ENCODE measurements around the gene CBX4.

The CBX4 gene

DNA sequence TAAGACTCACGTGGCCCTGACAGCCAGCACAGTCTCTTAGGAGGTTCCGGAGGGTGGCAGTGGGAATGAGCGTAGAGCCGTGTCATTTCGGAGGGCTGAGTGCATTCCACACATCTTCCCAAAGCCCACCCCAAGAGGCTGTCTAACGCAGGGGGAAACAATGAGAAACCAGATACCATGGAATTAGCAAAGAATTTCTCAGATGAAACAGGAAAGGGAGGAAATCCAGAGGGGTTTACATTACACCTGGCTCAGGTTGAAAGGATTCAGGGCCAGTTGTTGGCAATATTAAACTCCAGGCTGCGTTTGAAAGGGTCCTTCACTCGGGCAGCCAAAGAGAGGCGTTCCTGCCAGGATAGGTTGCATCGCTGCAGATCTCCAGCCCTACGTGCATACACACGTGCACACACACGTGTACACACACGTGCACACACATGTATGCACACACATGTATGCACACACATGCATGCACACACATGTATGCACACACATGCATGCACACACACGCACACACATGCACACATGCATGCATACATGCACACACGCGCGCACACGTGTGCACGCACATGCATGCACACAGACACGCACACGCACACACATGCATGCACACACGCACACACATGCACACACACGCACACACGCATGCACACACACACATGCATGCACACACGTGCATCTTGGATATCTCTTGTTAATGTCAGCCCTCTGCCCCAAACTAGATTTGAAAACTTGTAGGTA, 12.2 kb downstream of the CBX4 start:
- DNase-seq = no peak

DNA sequence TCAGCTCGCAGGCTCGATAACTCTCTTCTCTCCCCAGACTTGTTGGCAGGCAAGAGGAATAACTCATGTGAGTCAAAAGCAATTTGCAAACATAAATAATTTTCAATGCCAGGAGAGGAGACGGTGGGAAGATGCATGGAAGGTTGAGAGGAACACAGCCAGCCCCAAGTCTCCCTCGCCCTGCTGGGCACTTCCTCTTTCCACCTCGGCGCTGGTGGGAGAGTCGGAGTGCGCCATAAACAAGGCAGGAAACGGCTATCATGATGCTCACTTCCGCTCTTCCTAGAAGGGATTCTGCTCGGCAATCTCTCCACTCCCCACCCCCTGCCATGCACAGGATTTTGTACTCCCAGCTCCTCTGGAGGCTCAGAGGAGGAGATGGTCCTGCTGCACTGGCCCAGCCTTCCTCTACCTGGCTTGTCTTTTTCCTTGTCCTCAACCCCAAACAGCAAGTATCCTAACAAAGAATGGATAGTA, 13.0 kb downstream of the CBX4 start:
- DNase-seq = peak; percentile 41

DNA sequence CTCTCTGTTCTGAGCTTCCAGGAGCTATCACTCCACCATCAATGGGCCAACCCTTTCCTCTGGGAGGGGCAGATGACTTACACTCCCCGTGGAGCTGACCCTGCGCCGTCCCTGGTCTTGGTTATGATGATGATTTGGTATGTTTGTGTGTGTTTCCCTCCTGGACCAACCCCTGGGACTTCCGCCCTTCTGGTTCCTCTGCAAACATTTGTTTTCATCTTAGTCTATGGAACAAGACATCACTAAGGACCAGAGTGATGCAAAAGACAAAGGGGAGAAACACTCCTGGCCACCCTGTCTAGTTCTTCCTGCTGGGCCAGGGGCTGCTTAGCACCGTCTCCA, 13.7 kb downstream of the CBX4 start:
- DNase-seq = no peak

DNA sequence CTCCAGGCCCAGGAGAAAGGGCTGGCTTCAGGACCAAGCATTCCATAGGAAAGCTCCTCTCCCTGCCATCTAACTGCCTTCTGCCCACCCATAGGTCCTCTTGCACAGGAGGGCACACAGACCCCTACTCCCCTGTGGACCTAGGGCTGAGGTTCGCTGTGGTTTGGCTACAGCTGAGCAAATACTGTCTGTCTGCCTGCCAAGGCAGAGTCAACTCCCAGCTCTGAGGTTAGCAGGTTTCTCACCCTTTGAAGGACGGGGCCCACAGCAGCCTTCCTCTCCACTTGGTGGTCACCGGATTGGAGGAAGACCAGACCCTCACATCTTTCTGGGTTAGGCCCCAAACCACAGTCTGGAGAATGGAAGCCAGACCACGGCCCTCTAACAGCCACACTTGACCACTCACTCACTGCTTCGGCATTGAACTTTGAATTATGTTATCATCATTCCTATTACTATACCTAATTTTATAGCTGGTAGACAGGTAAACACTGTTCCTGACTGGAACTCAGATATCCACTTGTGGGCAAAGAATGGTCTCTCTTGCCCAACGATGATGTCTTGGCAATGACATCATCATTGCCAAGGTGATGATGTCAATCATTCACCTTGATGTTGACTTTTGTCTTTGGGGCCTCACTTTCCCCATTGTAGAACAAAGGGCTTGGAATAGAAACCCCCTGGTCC, 14.2 kb downstream of the CBX4 start:
- DNase-seq = no peak

DNA sequence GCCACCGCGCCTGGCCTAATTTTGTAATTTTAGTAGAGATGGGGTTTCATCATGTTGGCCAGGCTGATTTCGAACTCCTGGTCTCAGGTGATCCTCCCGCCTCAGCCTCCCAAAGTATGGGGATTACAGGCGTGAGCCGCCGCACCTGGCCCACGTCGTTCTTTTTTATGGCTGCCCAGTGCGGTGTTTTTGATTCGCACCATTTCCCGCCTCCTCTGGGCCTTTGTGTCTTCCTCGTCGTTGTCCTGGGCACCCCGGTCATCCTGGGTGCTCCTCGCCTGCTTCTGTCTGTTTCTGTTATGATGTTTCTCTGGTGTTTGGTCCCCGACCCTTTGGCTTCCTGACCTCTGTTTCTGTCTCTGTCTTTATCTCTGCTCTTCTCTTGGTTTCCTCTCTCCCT, 15.0 kb downstream of the CBX4 start:
- no peak for DNase-seq

DNA sequence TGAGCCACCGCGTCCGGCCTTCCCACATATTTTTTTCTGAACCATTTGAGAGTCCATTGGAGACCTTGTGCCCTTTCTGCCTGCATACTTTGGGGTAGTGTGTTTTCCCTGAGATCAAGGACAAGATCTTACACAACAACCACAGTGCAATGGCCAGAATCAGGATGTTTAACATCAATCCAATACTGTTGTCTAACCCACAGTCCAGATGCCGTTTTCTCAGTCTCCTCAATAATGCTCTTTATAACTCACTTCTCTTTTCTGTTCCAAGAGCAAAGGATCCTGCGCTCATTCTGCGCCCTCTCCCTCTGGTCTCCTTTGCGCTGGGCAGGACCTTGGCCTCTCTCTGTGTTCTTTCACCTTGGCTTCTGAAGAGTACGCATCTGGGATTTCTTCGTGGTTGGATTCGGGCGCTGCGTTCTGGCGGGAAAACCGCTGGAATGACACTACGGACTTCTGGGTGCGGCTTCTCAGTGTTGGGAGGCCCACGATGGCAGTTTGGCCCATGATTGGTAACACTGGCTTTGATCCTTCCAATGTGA, 16.6 kb downstream of the CBX4 start:
- DNase-seq = no peak

DNA sequence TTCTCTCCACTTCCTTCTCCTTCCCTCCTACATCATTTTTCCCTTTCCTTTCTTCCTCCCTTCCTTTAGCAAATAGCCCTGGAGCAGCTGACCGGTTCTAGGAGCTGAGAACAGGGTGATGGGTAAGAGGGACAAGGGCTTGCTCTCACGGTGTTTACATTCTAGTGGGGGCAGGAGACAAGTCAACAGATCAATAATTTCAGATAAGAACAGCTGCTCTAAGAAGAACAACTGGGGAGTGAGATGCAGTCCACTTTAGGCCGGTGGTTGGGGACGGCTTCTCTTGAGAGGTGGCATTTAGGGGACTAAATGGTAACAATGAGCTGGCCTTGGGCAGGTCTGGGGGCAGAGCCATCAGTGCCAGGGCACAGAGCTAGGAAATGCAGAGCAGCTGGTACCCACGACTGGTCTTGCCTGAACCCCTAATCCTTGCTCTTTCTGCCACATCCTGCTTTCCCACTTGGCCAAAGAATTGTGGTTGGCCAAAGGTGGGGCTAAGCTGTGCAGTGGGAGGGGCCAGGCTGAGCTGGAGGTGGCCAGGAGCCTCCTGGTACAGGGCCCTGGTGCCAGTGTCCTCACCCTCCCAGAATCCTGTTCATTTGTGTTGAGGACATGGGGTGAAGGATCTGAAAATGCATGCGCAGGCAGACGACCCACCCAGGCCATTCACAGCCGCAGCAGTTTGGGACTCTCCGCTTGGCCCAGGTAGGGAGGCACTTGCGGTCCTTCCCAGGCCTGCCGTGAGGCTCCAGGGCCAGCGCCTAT, 17.7 kb downstream of the CBX4 start:
- DNase-seq = no peak

DNA sequence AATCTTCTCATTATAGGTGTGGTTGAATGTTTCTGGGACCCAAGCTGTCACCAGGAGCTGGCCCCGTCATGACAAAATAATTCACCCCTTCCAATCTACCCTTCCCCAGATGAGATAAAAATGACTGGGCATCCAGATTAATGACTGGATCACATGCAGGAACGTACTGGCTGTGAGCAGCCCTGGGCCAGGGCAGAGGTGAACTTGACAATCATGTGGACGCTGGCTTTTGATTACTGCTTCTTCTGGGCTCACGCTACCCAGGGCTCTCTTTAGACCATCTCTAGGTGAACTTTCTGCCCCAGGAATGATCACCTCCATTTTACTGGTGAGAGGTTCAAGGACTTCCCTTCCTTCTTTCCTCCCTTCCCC, 18.3 kb downstream of the CBX4 start:
- DNase-seq = no peak

DNA sequence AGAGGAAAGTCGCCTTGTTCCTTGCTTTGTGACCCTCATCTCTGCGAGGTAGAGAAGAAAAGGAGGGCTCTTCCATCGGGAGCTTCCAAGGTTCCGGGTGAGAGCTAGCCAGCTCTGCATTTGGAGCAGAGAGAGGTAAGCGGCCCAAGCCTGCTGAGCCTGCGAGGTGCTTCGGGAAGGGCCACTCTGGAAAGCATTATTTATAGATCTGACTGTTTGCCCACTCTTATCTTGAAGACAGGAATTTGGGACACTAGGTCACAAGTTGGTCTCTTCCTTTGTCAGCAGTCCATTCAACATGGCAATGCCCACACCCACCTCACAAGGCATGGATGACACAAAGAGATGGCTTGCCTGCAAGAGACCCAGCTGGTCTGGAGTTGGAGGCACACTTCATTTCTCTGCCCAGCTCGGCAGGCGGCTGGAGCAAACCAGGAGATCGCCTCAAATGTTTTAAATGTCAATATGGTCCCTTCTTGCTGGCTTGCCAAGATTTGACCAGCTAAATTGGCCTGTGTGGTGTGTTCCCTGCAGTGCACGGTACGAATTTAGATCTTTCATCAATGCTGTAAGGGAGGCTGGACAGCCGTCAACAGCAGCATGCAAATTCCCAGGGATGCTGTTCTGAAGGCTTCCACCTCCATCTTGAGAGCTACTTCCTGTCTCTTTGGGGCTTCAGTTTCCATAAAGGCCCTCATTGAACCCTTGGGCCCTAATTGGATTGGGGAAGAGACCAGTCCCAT, 19.5 kb downstream of the CBX4 start:
- DNase-seq = no peak

DNA sequence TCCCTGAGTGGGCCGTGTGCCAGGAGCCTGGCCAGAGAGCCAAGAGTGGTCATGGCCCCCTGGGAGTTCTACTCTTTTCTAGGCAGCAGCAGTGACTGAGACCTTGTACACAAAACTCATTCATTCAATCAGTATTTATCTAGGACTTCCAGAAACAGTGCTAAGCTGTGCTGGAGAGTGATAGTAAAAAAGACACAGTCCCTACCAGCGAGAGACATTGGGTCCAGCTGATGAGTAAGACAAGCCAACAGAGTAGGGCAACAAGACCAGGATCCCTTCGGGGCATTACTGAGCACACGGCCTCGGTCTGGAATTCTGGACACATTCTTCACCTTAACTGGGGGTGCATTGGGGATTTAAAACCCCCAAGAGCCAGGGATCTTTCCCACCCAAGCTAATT, 20.2 kb downstream of the CBX4 start:
- DNase-seq = no peak

DNA sequence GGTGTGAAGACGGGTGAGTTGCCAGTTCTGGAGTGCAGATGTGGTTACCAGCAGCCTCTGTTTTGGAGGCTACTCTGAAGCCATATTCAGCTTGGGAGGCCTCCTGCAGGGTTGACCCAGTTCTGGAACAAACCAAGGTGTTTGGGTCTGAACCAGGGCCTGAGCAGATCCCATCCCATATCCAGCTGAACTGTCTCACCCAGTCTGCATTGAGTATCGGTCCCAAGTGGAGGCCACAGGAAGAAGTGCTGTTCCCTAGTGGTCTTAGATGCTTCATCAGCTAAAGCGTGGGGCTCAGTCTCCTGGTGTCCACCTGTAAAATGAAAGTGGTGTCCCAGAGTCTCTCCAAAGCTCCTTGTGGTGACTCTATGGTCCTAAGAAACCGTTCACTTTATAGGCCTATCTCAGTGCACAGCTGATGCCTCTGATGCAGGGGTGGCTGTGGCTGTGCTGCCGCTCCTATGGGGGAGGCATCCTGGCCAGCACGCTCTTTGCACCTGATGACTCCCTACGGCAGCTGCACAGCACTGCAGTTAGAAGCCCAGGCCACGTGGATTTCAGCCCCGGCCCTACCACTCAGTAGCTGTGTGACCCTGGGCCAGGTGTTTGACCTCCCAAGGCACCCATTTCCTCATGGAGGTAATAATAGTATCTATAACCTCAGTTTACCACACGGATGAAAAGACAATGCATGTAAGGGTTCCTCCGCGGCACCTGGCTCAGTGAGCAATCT, 21.0 kb downstream of the CBX4 start:
- no peak for DNase-seq

DNA sequence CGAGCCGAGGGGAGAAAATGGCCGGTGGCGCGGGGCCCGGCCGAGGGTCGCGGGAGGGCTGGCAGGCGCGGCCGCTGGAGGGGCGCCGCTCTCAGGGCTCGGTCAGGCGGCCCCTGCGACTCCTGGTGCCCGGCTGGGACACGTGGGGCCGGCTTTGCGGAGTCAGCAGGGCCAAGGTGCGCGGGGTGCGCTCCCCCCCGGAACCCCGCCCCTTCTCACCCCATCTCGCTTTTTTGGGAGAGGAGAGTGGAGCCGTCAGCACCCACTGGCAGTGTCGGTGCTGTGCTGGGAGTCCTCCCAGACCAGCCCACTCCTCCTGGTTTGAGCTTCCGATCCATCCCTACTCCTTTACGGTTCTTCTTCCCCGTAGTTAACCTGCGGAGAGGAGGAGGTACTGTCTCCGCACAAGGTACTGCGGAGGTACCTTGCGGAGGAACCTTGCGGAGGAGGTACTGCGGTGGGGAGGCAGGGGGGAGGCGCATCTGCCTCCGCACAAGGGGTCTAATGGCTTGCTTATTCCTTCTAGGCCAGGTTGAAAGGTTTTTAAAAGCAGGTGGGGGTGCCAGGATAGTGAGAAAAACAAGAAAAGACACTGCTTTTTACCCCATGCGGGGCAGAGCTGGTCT, 23.3 kb downstream of the CBX4 start:
- no peak for DNase-seq

DNA sequence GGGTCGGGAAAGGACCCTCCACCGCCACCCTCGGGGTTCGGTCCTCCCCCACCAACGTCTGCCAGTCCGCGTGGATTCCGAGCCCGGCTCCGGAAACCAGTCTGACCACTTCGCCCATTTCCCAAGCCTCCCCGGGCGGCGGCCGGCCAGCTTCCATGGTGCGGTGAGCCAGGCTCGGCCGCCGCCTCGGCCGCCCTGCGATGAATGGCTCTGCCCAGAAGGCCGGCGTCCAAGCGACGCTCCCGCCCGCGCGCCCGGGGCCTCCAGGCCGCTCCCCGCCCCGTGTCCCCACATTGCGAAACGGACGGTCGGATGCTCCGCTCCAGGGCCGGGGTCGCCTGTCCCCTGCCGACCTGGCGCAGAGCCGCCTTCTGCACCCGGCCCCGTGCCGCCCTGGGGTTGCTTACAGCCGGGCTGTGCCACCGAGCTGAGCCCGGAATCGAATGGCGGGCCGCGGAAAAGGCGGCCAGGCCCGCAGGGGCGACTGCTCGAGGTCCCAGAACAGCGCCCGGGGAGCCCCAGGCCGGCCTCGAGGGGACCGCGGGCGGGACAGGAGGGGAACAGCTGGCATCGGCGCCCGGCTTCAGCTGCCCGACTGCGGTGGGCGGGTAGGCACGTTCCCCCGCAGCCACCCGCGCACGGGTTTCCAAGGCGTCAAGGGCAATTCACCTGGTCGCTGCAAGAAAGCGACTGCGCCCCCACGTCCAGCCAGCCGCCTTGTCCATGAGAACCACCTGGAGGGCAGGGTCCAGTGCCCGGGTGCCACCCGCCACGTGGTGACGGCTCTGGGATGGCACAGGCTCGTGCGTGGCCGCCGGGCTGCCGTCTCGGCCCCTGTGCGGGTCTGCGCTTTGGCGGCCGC, 24.0 kb downstream of the CBX4 start:
- no peak for DNase-seq

DNA sequence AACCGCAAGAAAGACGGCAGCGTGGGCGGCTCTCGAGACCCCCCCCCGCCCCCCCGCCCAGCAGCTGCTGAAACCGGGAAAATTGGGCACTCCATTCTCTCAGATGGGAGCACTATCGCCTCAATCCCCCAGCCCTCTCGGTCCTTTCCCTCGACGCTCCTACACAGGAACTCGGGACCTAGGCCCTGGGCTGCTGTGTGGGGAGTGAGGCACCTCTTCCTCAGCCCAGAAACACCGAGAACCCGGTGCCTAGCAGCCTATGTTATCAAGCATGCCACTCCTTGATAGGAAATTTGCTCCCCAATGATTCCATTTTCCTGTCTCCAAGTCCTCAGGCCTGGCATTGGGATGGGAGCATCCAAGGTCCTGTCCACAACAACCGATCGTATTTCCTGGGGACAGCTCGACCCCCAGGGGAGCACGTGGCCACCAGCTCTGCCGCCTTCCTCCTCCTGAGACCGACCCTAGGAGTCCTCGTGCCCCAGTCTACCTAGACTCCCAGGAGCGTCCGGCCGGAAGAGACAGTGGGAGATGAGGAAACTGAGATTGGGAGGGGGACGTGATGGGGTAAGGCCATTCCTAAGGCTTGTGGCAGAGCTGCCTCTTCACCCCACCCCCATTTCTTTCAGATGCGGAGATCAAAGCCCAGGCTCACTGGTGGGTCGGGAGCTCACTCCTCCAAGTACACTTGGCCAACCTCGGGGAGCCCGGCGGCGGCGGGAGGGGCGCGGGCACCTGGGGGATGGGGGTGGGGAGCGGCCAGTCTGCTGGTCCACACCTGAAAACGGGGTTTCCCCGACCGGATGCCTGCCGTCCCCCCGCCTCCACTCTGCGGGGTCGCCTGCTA, 24.9 kb downstream of the CBX4 start:
- DNase-seq = no peak

DNA sequence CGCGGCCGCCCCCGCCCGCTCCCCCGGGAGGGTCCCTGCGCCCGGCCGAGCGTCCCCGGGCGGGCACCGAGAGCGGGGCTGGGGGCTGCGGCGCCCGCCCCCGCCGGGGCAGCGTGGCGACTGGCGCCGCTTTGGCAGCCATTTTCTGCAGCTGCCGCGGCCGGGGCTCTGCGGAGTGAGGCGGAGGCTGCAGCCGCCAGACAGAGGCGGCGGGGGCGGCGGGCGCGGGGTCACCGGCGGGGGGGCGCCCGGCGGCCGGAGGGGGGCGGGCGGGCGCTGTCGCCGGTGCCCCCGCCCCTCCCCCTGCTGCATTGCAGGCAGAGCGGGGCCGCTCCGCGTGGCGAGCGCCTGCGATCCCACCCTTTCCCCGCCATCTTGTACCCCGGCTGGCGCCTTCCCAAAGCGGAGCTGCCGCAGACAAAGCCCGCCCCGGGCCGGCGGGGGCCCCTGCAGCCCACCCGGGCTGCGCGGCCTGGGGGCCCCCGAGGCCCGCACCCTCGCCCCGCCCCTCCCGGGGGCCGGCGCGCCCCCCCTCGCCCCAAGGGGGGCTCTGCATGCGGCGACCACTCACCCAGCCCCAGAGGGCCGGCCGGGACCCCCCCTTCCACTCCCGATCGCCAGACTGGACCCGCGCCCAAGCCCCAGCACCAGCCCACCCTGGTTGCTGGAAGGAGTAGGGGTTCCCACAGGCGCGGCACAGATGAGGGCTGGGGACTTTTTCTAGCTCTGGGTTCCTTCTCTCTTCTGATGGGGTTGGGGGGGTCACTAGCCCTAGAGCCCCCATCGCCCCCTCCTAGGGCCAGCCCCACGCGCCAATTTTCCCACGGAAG, 25.7 kb downstream of the CBX4 start:
- DNase-seq = no peak

DNA sequence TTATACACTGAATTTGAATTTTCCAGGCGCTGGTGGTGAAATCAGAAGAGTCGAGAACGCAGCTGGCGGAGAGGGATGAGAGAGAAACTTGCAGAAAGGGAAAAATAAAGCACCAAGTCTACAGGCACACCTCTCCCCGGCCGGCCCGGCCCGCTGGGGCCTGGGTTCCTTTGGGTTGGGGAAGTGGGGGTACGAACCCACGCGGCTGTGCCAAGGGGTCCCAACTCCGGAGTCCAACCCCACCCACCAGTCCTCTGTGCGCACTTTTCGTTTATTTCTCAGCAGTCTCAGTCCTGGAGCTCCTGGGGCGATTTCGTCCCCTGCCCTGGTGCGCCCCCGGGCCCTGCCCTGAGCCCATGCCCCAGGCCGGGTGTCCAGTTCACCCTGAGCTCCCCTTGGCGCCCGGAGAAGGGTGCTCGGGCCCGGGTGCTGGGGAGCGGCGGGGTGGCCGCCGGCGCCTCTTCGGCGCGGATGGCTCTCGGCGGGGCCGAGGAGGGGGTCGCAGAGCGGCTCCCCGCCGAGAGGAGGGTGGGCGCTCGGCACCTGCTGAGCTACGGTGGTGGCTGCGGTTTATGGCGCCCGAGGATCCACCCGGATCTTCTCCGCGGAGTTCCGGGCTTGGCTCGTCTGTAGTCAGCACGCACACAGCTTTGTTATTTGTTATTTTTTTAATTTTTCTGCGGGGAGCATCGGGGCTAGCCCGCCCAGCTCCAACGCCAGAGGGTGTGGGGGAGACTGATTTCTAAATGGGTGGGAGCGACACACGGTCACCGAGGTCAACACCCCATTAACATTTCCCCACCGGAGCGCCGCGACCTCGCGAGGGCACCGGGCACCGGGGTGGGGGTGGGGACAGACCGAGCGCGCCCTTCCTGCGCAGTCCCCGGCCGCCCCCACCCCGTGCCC, 26.6 kb downstream of the CBX4 start:
- no peak for DNase-seq

DNA sequence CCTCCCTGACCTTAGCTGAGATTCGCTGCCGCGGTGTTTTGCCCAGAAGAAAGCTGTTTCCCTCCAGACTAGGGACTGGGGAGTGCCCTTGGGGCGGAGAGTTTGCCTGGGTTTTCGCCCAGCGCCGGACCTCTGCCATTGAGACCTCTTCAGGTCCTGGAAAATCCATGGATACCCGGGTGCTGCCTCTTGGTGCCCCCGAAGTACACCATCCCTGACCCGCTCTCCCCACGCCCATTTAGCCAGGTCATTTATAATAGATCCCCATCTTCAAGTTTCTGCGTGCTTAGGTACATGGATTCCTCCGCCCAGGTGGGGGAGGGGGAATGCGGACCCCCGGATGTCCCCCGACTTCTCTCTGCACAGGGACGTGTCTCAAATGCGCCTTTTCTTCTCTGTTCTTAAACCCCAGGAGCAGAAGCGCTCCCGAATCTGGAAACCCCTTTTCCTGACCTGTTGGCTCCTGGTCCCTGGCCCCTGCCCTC, 27.3 kb downstream of the CBX4 start:
- no peak for DNase-seq

All from fibroblast of upper back skin (primary cell).